Measurements from ENCODE around the gene RPGRIP1. TPM values are rescaled to one million over a fixed set of nuclear protein-coding genes. Genes with fewer than 3 reads are reported as not detected.

Gene RPGRIP1
- total and polyA plus RNA-seq, 2 of the 4 experiments (the other 2 are of a cell fraction) = not detected

DNA sequence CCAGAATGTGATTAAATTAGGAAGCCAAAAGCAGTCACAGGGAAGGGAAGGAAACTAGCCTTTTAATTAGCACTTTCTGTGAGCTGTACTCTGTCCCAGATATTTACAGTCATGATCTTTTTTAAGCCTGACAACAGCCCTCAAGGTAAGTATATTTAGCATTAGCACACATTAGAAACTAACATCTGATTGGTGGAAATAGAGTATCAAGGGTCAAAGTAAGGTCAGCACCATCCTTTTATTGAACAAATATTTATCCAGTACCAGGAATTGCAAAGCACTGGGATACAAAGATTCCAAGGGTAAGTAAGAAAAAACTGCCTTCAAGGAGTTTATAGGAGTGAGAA is 28.2 kb downstream of the RPGRIP1 start:
- Histone ChIP-seq H3K18ac (ENCODE audit: low read depth, low read length) (no peak overlapping the region), H3K27me3 (ENCODE audit: control insufficient read depth, insufficient read depth, low read length) (peaks cover 32% of the 10 kb centered on the region), H3K4me2 (ENCODE audit: low read depth, low read length) (no peak overlapping the region), H2AK5ac (ENCODE audit: low read depth, low read length) (no peak overlapping the region), H2BK5ac (ENCODE audit: low read depth, low read length, poor library complexity, severe bottlenecking) (no peak overlapping the region), H2BK20ac (ENCODE audit: low read depth, low read length) (no peak overlapping the region), H3K36me3 (ENCODE audit: control insufficient read depth, insufficient read depth, low read length) (no peaks in the 10 kb centered on the region), H2BK120ac (ENCODE audit: low read depth, low read length) (no peak overlapping the region), H4K20me1 (ENCODE audit: insufficient read depth, low read length) (no peaks in the 10 kb centered on the region), H3K9ac (ENCODE audit: low read depth, low read length) (no peak overlapping the region), H4K91ac (ENCODE audit: insufficient read depth, low read depth, low read length) (no peak overlapping the region), H3K9me3 (ENCODE audit: control insufficient read depth, insufficient read depth, low read length) (no peaks in the 10 kb centered on the region), H2AK9ac (replicated peaks; ENCODE audit: low read depth, low read length, poor library complexity) (no peak overlapping the region), H3K9me1 (ENCODE audit: insufficient read depth, low read length) (no peaks in the 10 kb centered on the region), H3K4me3 (ENCODE audit: insufficient read depth, low read depth, low read length) (no peak overlapping the region), H2AFZ (replicated peaks; ENCODE audit: low read length, poor library complexity) (no peak overlapping the region), H3K23ac (ENCODE audit: low read depth, low read length) (no peak overlapping the region), H2BK15ac (ENCODE audit: low read depth, low read length) (no peak overlapping the region), H4K5ac (ENCODE audit: low read depth, low read length) (no peak overlapping the region), H3K56ac (ENCODE audit: extremely low read depth, insufficient read depth, low read length) (no peak overlapping the region), H3K4me1 (ENCODE audit: control insufficient read depth, insufficient read depth, low read length) (no peaks in the 10 kb centered on the region), H3K14ac (replicated peaks; ENCODE audit: low read depth, low read length) (no peak overlapping the region), H3K27ac (ENCODE audit: insufficient read depth, low read length) (no peak overlapping the region), H4K8ac (ENCODE audit: low read depth in 2 of 2, low read length in 2 of 2) (no peak overlapping the region), H3K4ac (ENCODE audit: low read depth, low read length) (no peak overlapping the region), H3K79me1 (ENCODE audit: low read depth in 1 of 2, low read length in 2 of 2) (no peaks in the 10 kb centered on the region)
- POLR2A ChIA-PET (ENCODE audit: unreplicated experiment) = interaction anchor here (0.5 kb wide), 1 partner anchor 113 kb away, joined by 7 read pairs; no protein-coding TSS in a partner anchor
- intact Hi-C loops (cut with micrococcal nuclease) (no loop called here), dilution Hi-C loops (cut with HindIII; ENCODE audit: low sequenced_read_pairs, unreplicated experiment) (no loop called here), in situ Hi-C loops (cut with MboI; ENCODE audit: low sequenced_read_pairs) (no loop called here)
- DNase-seq (no peak), ATAC-seq (ENCODE audit: low read depth) (no peak)
- no TSS peak for BruUV-seq (replicated peaks)
- TF ChIP-seq MXI1 (IDR thresholded peaks at IDR 0.05; ENCODE audit: borderline replicate concordance, low read depth, low read length) (no peak), CHD1 (IDR thresholded peaks at IDR 0.05; ENCODE audit: low read depth, low read length) (no peak), BHLHE40 (IDR thresholded peaks at IDR 0.05; ENCODE audit: low read depth, low read length) (no peak), SMC3 (IDR thresholded peaks at IDR 0.05; ENCODE audit: low read depth, low read length) (no peak), RCOR1 (IDR thresholded peaks at IDR 0.05; ENCODE audit: insufficient replicate concordance, low read length) (no peak)
- CTCF ChIA-PET = no interaction called here

Measured in IMR-90 (cell line).